Fibroblast of skin of right quadriceps (primary cell): Measurements from ENCODE around the gene LRRC14B.

ENCODE experiments used
- DNase-seq: peaks from one replicate; pipeline ENCODE4 v3.0.0-alpha.2; 2013

LRRC14B gene

GRCh38 chr5:191036-191948 lies at the start of gene LRRC14B:
Gene LRRC14B, plus strand, starts transcription at chr5:191495. Its CDS starts 44 bp downstream, at chr5:191539.
- no peak for DNase-seq

GRCh38 chr5:141761-142160 lies 49.5 kb upstream of the LRRC14B start:
- no peak for DNase-seq

GRCh38 chr5:142246-142810 lies 49.0 kb upstream of the LRRC14B start:
- no peak for DNase-seq

GRCh38 chr5:143041-143440 lies 48.3 kb upstream of the LRRC14B start:
- no peak for DNase-seq

GRCh38 chr5:144941-145340 lies 46.4 kb upstream of the LRRC14B start:
- no peak for DNase-seq

GRCh38 chr5:145585-146323 lies 45.5 kb upstream of the LRRC14B start:
- DNase-seq = no peak

GRCh38 chr5:147751-148150 lies 43.5 kb upstream of the LRRC14B start:
- peak; percentile 28 for DNase-seq

- peak; percentile 63 for DNase-seq
Measured at GRCh38 chr5:149745-150485, 41.4 kb upstream of the LRRC14B start.

GRCh38 chr5:150746-151145 lies 40.5 kb upstream of the LRRC14B start:
- no peak for DNase-seq

- DNase-seq = no peak
Measured at GRCh38 chr5:152077-152476, 39.2 kb upstream of the LRRC14B start.

GRCh38 chr5:153256-153655 lies 38.0 kb upstream of the LRRC14B start:
- peak; percentile 59 for DNase-seq

- no peak for DNase-seq
Measured at GRCh38 chr5:154236-154635, 37.1 kb upstream of the LRRC14B start.

GRCh38 chr5:154826-155225 lies 36.5 kb upstream of the LRRC14B start:
- DNase-seq = no peak

- no peak for DNase-seq
Measured at GRCh38 chr5:155651-156410, 35.5 kb upstream of the LRRC14B start.

GRCh38 chr5:156411-157072 lies 34.8 kb upstream of the LRRC14B start:
- DNase-seq = no peak

- DNase-seq = no peak
Measured at GRCh38 chr5:157126-157715, 34.1 kb upstream of the LRRC14B start.

- DNase-seq = no peak
Measured at GRCh38 chr5:157801-158200, 33.5 kb upstream of the LRRC14B start.

GRCh38 chr5:158807-159447 lies 32.4 kb upstream of the LRRC14B start:
- no peak for DNase-seq

- peak; percentile 85 for DNase-seq
Measured at GRCh38 chr5:159448-160172, 31.7 kb upstream of the LRRC14B start.

- peak; percentile 19 for DNase-seq
Measured at GRCh38 chr5:160173-160510, 31.2 kb upstream of the LRRC14B start.
